Endothelial cell of umbilical vein (primary cell): ENCODE measurements around the gene MPIG6B. TPM values are rescaled to one million over a fixed set of nuclear protein-coding genes. Genes with fewer than 3 reads are reported as not detected.

ENCODE experiments used
- BruUV-seq: library from RNA; stranded (reverse); fragments of 400-500 nt; replicated peaks from 2 replicates; lab custom pipeline; 2021; lab: Mats Ljungman, UMichigan
- CTCF ChIA-PET: fragments of 300-600, 350-600 bp; sonication (Branson Sonifier 250); formaldehyde crosslinking; loops from one replicate; lab custom pipeline; 2021; ENCODE audit warnings: antibody characterized with exemption, inconsistent platforms; lab: Charles Lee
- POLR2A ChIA-PET: fragments of 300-600, 350-600 bp; sonication (Branson Sonifier 250); formaldehyde crosslinking; loops from one replicate; lab custom pipeline; 2021; ENCODE audit warnings: antibody characterized with exemption, inconsistent platforms; lab: Charles Lee
- DNase-seq: peaks from one replicate; pipeline ENCODE4 v3.0.0-alpha.2; 2011; ENCODE audit warnings: low read depth, low spot score
- FAIRE-seq: peaks from 2 replicates; lab custom pipeline; 2011; peaks lifted over from hg19 to GRCh38; lab: Jason Lieb, UNC
- H2AFZ ChIP-seq: 2 replicates; pipeline ENCODE4 v1.6.0; 2012; ENCODE audit warnings: low read depth, low read length, control low read depth, inconsistent platforms
- H3K27ac ChIP-seq: 2 replicates; pipeline ENCODE4 v1.5.1; 2011; ENCODE audit warnings: low read depth, mild to moderate bottlenecking, control low read depth, low read length, moderate library complexity; ENCODE audit not compliant: insufficient read depth
- H3K27me3 ChIP-seq, 2 experiments: 2 replicates each; pipeline versions ENCODE4 v1.6.0 to v1.6.1; 2011; ENCODE audit warnings: low read length in 2 of 2, mixed read lengths in 1 of 2; ENCODE audit not compliant: control insufficient read depth in 2 of 2, insufficient read depth in 2 of 2
- H3K36me3 ChIP-seq, 2 experiments: 2 replicates in 1 of 2; 3 replicates in 1 of 2; pipeline ENCODE4 v1.5.1; 2011; ENCODE audit warnings: low read length in 2 of 2, mild to moderate bottlenecking in 1 of 2, moderate library complexity in 1 of 2; ENCODE audit not compliant: control insufficient read depth in 2 of 2, insufficient read depth in 2 of 2; ENCODE audit errors: extremely low read depth in 1 of 2
- H3K4me1 ChIP-seq: 3 replicates; pipeline ENCODE4 v1.5.1; 2011; ENCODE audit warnings: mild to moderate bottlenecking, low read length; ENCODE audit not compliant: control insufficient read depth, insufficient read depth; ENCODE audit errors: extremely low read depth
- H3K4me2 ChIP-seq: 2 replicates; pipeline ENCODE4 v1.6.1; 2011; ENCODE audit warnings: low read length, control low read depth, mixed read lengths; ENCODE audit not compliant: insufficient read depth
- H3K4me3 ChIP-seq, 3 experiments: fragments of 200-600 bp in 1 of 3; sonication (generic), shearing (Covaris generic) in 1 of 3; replicated peaks in 1 of 3; 2 replicates each; pipeline ENCODE4 v1.5.1; 2011 to 2016; ENCODE audit warnings: control low read depth in 3 of 3, low read length in 3 of 3, mild to moderate bottlenecking in 2 of 3, inconsistent platforms in 1 of 3, low read depth in 1 of 3, moderate library complexity in 1 of 3; ENCODE audit not compliant: insufficient read depth in 1 of 3
- H3K79me2 ChIP-seq: 2 replicates; pipeline ENCODE4 v1.6.0; 2012; ENCODE audit warnings: low read length, inconsistent platforms; ENCODE audit not compliant: control insufficient read depth, insufficient read depth
- H3K9ac ChIP-seq: replicated peaks from 2 replicates; pipeline ENCODE3; 2011; ENCODE audit warnings: low read length, control low read depth; ENCODE audit not compliant: insufficient read depth; ENCODE audit errors: extremely low read depth
- H3K9me1 ChIP-seq: replicated peaks from 3 replicates; pipeline ENCODE4 v1.6.0; 2011; ENCODE audit warnings: mild to moderate bottlenecking, low read length; ENCODE audit not compliant: control insufficient read depth, insufficient read depth; ENCODE audit errors: extremely low read depth
- H3K9me3 ChIP-seq: replicated peaks from 2 replicates; pipeline ENCODE4 v1.5.1; 2012; ENCODE audit warnings: low read length, inconsistent platforms; ENCODE audit not compliant: control insufficient read depth, insufficient read depth
- H4K20me1 ChIP-seq: replicated peaks from 2 replicates; pipeline ENCODE3; 2011; ENCODE audit warnings: mild to moderate bottlenecking, low read length; ENCODE audit not compliant: control insufficient read depth, insufficient read depth; ENCODE audit errors: extremely low read depth
- JUN ChIP-seq: IDR thresholded peaks from 2 replicates; pipeline ENCODE4 v1.6.1; 2011; ENCODE audit warnings: borderline replicate concordance, low read depth; ENCODE audit not compliant: insufficient read length, insufficient read depth
- MYC ChIP-seq: IDR thresholded peaks from one replicate; pipeline ENCODE4 v1.6.1; 2011; ENCODE audit warnings: mild to moderate bottlenecking, low read depth, low read length
- POLR2A ChIP-seq: IDR thresholded peaks from 2 replicates; pipeline ENCODE4 v1.6.1; 2012; ENCODE audit warnings: low read depth, mild to moderate bottlenecking, control low read depth, low read length
- POLR2AphosphoS5 ChIP-seq: IDR thresholded peaks from 2 replicates; pipeline ENCODE4 v1.6.1; 2012; ENCODE audit warnings: low read depth, mild to moderate bottlenecking, control low read depth, low read length, moderate library complexity; ENCODE audit not compliant: insufficient read depth
- dilution Hi-C: fragments of 300-500 bp; cut with MboI; formaldehyde crosslinking; loops from one replicate; pipeline ENCODE4 v1.15.0; 2019; ENCODE audit warnings: low sequenced_read_pairs; ENCODE audit not compliant: extremely low pct_ligation_motif_present
- intact Hi-C: fragments of 100-400 bp; cut with micrococcal nuclease; formaldehyde crosslinking; loops from one replicate; pipeline ENCODE4 v1.10.0; 2022
- polyA plus RNA-seq, 4 experiments: library from polyadenylated mRNA; depleted of rRNA in 3 of 4; stranded (reverse) in 3 of 4; unstranded in 1 of 4; fragments of >200 nt; gene quantifications; 2 replicates each; pipeline versions ENCODE4 v1.2.1 to v1.2.3, GENCODE V29; 2011 to 2012; ENCODE audit warnings: missing spikeins in 1 of 4
- total RNA-seq: library from RNA; stranded (reverse); gene quantifications from 2 replicates; pipeline ENCODE4 v1.2.3, GENCODE V29; 2021

The MPIG6B gene
- total and polyA plus RNA-seq, 2 donors (not counting 3 experiments of a cell fraction or from before 2014, with no cell fraction given) = not detected

- no peak within 1 kb of the TSS for H2AFZ ChIP-seq
- H3K9ac ChIP-seq = no peak within 1 kb of the TSS
- H3K4me3 ChIP-seq = no peak within 1 kb of the TSS
- ChIA-PET POLR2A (interaction anchor here (0.6 kb wide), 1 partner anchor 24 kb away, joined by 9 read pairs; no protein-coding TSS in a partner anchor), CTCF (no interaction called here)
- no peak within 1 kb of the TSS for H3K4me2 ChIP-seq
- dilution Hi-C loops (no loop called here), intact Hi-C loops (no loop called here)
- no TSS peak for BruUV-seq
- FAIRE-seq = no peak
- no peak within 1 kb of the TSS for H3K27ac ChIP-seq
- peaks cover 11% of the 10 kb centered on the region for H3K79me2 ChIP-seq
- H4K20me1 ChIP-seq = no peaks in the 10 kb centered on the region
- peaks cover 15% of the 10 kb centered on the region for H3K4me1 ChIP-seq
- TF ChIP-seq POLR2AphosphoS5 = no peak
- TF ChIP-seq JUN = no peak
- no peak for TF ChIP-seq MYC
- no peaks in the 10 kb centered on the region for H3K27me3 ChIP-seq
- no peaks in the 10 kb centered on the region for H3K36me3 ChIP-seq
- DNase-seq = no peak
- H3K9me3 ChIP-seq = no peaks in the 10 kb centered on the region
- H3K9me1 ChIP-seq = no peaks in the 10 kb centered on the region
Measured at GRCh38 chr6:31706599-31706998, 16.6 kb upstream of the MPIG6B start, which contains the start of gene LY6G6F. LY6G6F (plus strand) TSS chr6:31706866; CDS start chr6:31706907, 41 bp downstream.

GRCh38 chr6:31707701-31708100, 15.5 kb upstream of the MPIG6B start:
- FAIRE-seq = no peak
- Histone ChIP-seq H4K20me1 (no peaks in the 10 kb centered on the region), H3K27ac (no peak overlapping the region), H3K9me3 (no peaks in the 10 kb centered on the region), H3K4me2 (no peak overlapping the region), H3K4me3 (no peak overlapping the region), H3K27me3 (no peaks in the 10 kb centered on the region), H3K79me2 (peaks cover under 1% of the 10 kb centered on the region), H3K4me1 (peaks cover 8% of the 10 kb centered on the region), H2AFZ (no peak overlapping the region), H3K36me3 (no peaks in the 10 kb centered on the region), H3K9ac (no peak overlapping the region), H3K9me1 (no peaks in the 10 kb centered on the region)
- DNase-seq = no peak
- intact Hi-C loops = no loop called here
- ChIA-PET POLR2A (no interaction called here), CTCF (no interaction called here)
- no TSS peak for BruUV-seq
- dilution Hi-C loops = no loop called here
- no peak for TF ChIP-seq POLR2A
